Measurements from ENCODE around the gene BATF.

The BATF gene

DNA sequence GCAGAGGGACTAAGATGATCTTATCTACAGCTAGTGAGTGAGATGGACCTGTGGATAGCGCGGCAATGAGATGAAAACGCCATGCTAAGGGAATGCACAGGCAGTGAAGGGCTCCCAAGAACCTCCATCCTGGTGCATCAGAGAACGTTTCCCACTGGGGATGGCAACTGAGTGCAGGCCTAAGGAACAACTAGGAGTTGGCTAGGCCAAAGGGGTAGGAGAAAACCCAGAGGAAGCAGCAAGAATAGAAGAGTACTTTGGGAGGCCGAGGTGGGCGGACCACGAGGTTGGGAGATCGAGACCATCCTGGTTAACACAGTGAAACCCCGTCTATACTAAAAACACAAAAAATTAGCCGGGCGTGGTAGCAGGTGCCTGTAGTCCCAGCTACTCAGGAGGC is 24.6 kb upstream of the BATF start:
- ChIA-PET POLR2A (no interaction called here), CTCF (interaction anchor here (0.6 kb wide), 1 partner anchor 27 kb away, joined by 3 read pairs; no protein-coding TSS in a partner anchor)
- no peak for TF ChIP-seq ZNF248 (tag by site-specific recombination; IDR thresholded peaks at IDR 0.05)
- no peak for TF ChIP-seq ZNF37A (tag by site-specific recombination; IDR thresholded peaks at IDR 0.05)
- TF ChIP-seq ZNF549 (tag by site-specific recombination; IDR thresholded peaks at IDR 0.05): no peak
- no peak for TF ChIP-seq ZNF112 (tag by site-specific recombination; IDR thresholded peaks at IDR 0.05)
- no peak for TF ChIP-seq ZNF561 (tag by site-specific recombination; IDR thresholded peaks at IDR 0.05; ENCODE audit: borderline replicate concordance)
- TF ChIP-seq, protein P1, sequence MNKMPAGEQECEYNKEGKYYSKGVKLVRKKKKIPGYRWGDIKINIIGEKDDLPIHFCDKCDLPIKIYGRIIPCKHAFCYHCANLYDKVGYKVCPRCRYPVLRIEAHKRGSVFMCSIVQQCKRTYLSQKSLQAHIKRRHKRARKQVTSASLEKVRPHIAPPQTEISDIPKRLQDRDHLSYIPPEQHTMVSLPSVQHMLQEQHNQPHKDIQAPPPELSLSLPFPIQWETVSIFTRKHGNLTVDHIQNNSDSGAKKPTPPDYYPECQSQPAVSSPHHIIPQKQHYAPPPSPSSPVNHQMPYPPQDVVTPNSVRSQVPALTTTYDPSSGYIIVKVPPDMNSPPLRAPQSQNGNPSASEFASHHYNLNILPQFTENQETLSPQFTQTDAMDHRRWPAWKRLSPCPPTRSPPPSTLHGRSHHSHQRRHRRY (tag by site-specific recombination; IDR thresholded peaks at IDR 0.05): no peak
- no peak for TF ChIP-seq ZNF174 (tag by site-specific recombination; IDR thresholded peaks at IDR 0.05)
- TF ChIP-seq ZNF2 (tag by site-specific recombination; IDR thresholded peaks at IDR 0.05): no peak
- no peak for TF ChIP-seq KLF9 (tag by site-specific recombination; IDR thresholded peaks at IDR 0.05; ENCODE audit: low read depth)
- no peak for TF ChIP-seq ZNF211 (tag by site-specific recombination; IDR thresholded peaks at IDR 0.05; ENCODE audit: low read depth)
- TF ChIP-seq ZNF518A (tag by site-specific recombination; conservative IDR thresholded peaks at IDR 0.05; ENCODE audit: low read depth): no peak
- no peak for TF ChIP-seq ZNF529 (tag by site-specific recombination; IDR thresholded peaks at IDR 0.05; ENCODE audit: insufficient replicate concordance)
- no peak for TF ChIP-seq ZBTB10 (tag by site-specific recombination; IDR thresholded peaks at IDR 0.05)
- no peak for TF ChIP-seq GFI1B (tag by site-specific recombination; IDR thresholded peaks at IDR 0.05)
- no peak for TF ChIP-seq ZNF266 (tag by site-specific recombination; IDR thresholded peaks at IDR 0.05; ENCODE audit: low read depth)
- no peak for TF ChIP-seq HOXA7 (CRISPR knock-in tag; IDR thresholded peaks at IDR 0.05; ENCODE audit: borderline replicate concordance)
- Histone ChIP-seq H3K4me1 (ENCODE audit: control insufficient read depth, insufficient read depth, low read length) (peaks cover 11% of the 10 kb centered on the region), H3K9me3 (ENCODE audit: control insufficient read depth, insufficient read depth, low read depth, low read length) (no peaks in the 10 kb centered on the region), H3K27ac (ENCODE audit: extremely low read depth, low read depth, low read length) (no peak overlapping the region), H3K36me3 (ENCODE audit: control insufficient read depth in 2 of 2, insufficient read depth in 1 of 2, low read length in 2 of 2) (no peaks in the 10 kb centered on the region), H3K4me3 (ENCODE audit: low read depth, low read length) (no peak overlapping the region)
